PC-3 (cell line): Measurements from ENCODE around the gene AMZ1. TPM values are rescaled to one million over a fixed set of nuclear protein-coding genes. Genes with fewer than 3 reads are reported as not detected.

Experiments used
- ATAC-seq: fragments of 200-7000 bp; cut with Tn5 transposase; 2 replicates; pipeline ENCODE4 v1.9.1; 2020; ENCODE audit warnings: mild to moderate bottlenecking, moderate library complexity
- BruUV-seq: library from RNA; stranded (reverse); fragments of 400-500 nt; replicated peaks from 2 replicates; lab custom pipeline; 2021; lab: Mats Ljungman, UMichigan
- CTCF ChIA-PET: fragments of 300-600 bp; sonication (Branson Sonifier 250); formaldehyde crosslinking; loops from one replicate; lab custom pipeline; 2022; ENCODE audit warnings: antibody characterized with exemption; lab: Charles Lee
- POLR2A ChIA-PET: fragments of 300-600 bp; sonication (Branson Sonifier 250); formaldehyde crosslinking; loops from one replicate; lab custom pipeline; 2022; ENCODE audit warnings: antibody characterized with exemption; ENCODE audit not compliant: unreplicated experiment; lab: Charles Lee
- DNase-seq: peaks from one replicate; pipeline ENCODE4 v3.0.0-alpha.2; 2015
- H2AFZ ChIP-seq: fragments of 300-600 bp; sonication (generic); 2 replicates; pipeline ENCODE4 v1.6.0; 2016; ENCODE audit warnings: antibody characterized with exemption, low read length
- H3F3A ChIP-seq: fragments of 300-600 bp; sonication (generic); one replicate; pipeline ENCODE4 v1.6.0; 2017; ENCODE audit warnings: antibody characterized with exemption, low read length, control low read depth, mild to moderate bottlenecking; ENCODE audit not compliant: unreplicated experiment
- H3K27ac ChIP-seq: fragments of 300-600 bp; sonication (generic); 2 replicates; pipeline ENCODE4 v1.5.1; 2016; ENCODE audit warnings: mild to moderate bottlenecking, low read length
- H3K27me3 ChIP-seq: fragments of 300-600 bp; sonication (generic); 2 replicates; pipeline ENCODE4 v1.6.1; 2016; ENCODE audit warnings: low read length, mixed read lengths
- H3K36me3 ChIP-seq: fragments of 300-600 bp; sonication (generic); 2 replicates; pipeline ENCODE4 v1.6.1; 2016; ENCODE audit warnings: low read depth, mixed run types, low read length, mixed read lengths
- H3K4me1 ChIP-seq: fragments of 300-600 bp; sonication (generic); 2 replicates; pipeline ENCODE4 v1.5.1; 2016; ENCODE audit warnings: low read length; ENCODE audit not compliant: insufficient read depth
- H3K4me2 ChIP-seq: fragments of 300-600 bp; sonication (generic); 2 replicates; pipeline ENCODE4 v1.6.0; 2016; ENCODE audit warnings: low read length
- H3K4me3 ChIP-seq: fragments of 300-600 bp; sonication (generic); 2 replicates; pipeline ENCODE4 v1.5.1; 2016; ENCODE audit warnings: mild to moderate bottlenecking, low read length, mixed read lengths
- H3K79me2 ChIP-seq: fragments of 300-600 bp; sonication (generic); 2 replicates; pipeline ENCODE4 v1.6.1; 2017; ENCODE audit warnings: low read length, mixed read lengths
- H3K9ac ChIP-seq: fragments of 300-600 bp; sonication (generic); 2 replicates; pipeline ENCODE4 v1.6.0; 2016; ENCODE audit warnings: mild to moderate bottlenecking, low read length
- H3K9me2 ChIP-seq: fragments of 300-600 bp; sonication (generic); replicated peaks from 2 replicates; pipeline ENCODE4 v1.6.1; 2016; ENCODE audit warnings: mixed run types, low read length, mixed read lengths
- H3K9me3 ChIP-seq: fragments of 300-600 bp; sonication (generic); 2 replicates; pipeline ENCODE4 v1.6.1; 2016; ENCODE audit warnings: low read length, mixed read lengths
- H4K20me1 ChIP-seq: fragments of 300-600 bp; sonication (generic); 2 replicates; pipeline ENCODE4 v1.6.1; 2016; ENCODE audit warnings: low read length, mixed read lengths
- EZH2 ChIP-seq: fragments of 300-600 bp; sonication (generic); IDR thresholded peaks from one replicate; pipeline ENCODE4 v1.6.1; 2017; ENCODE audit warnings: antibody characterized with exemption, mild to moderate bottlenecking, low read length; ENCODE audit not compliant: unreplicated experiment
- EZH2phosphoT487 ChIP-seq: fragments of 300-600 bp; sonication (generic); IDR thresholded peaks from 2 replicates; pipeline ENCODE4 v1.6.1; 2018; ENCODE audit warnings: mild to moderate bottlenecking, antibody characterized with exemption, low read length, borderline replicate concordance
- intact Hi-C: fragments of 100-400 bp; cut with micrococcal nuclease; formaldehyde crosslinking; loops from 2 replicates; pipeline ENCODE4 v1.9.0; 2023
- total RNA-seq: library from RNA; depleted of rRNA; stranded (reverse); fragments of >200 nt; gene quantifications from 2 replicates; pipeline ENCODE4 v1.2.3, GENCODE V29; 2014
- TF ChIP-seq, protein P1 (sequence below): fragments of 300-600 bp; sonication (generic); conservative IDR thresholded peaks from 2 replicates; pipeline ENCODE4 v1.5.1; 2017; ENCODE audit warnings: antibody characterized with exemption, low read depth, mild to moderate bottlenecking, low read length

The AMZ1 gene
- total RNA-seq, 1 experiment from 2014 or later, result not detected

DNA sequence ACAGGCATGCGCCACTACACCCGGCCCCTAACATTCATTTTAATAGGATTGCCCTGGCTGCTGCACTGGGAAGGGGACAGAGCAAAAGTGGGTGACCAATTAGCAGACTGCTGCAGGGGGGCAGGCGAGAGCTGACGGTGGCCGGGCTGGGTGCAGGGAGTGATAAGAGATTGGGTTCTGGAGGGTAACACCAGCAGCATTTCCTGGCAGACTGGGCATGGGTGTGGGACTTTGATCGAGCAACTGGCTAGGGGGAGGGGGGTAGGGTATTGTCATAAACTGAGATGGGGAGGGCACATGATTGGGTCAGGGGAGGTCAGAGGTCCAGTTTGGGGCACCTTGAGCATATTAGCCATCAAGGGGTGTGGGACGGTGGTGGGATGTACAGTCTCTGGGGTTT is 20.2 kb upstream of the AMZ1 start:
- H3K36me3 ChIP-seq, result no peaks in the 10 kb centered on the region
- intact Hi-C loops, result no loop called here
- ChIA-PET POLR2A (no interaction called here), CTCF (no interaction called here)
- no peak overlapping the region for H3K9ac ChIP-seq
- H3K4me1 ChIP-seq, result no peaks in the 10 kb centered on the region
- no peak overlapping the region for H3K4me2 ChIP-seq
- DNase-seq (no peak), ATAC-seq (no peak)
- BruUV-seq, result no TSS peak
- no peak overlapping the region for H3K27ac ChIP-seq
- H3K9me2 ChIP-seq, result no peaks in the 10 kb centered on the region
- no peak overlapping the region for H2AFZ ChIP-seq
- no peak overlapping the region for H3K4me3 ChIP-seq
- H3F3A ChIP-seq, result no peaks in the 10 kb centered on the region
- no peak for TF ChIP-seq EZH2
- TF ChIP-seq, protein P1, sequence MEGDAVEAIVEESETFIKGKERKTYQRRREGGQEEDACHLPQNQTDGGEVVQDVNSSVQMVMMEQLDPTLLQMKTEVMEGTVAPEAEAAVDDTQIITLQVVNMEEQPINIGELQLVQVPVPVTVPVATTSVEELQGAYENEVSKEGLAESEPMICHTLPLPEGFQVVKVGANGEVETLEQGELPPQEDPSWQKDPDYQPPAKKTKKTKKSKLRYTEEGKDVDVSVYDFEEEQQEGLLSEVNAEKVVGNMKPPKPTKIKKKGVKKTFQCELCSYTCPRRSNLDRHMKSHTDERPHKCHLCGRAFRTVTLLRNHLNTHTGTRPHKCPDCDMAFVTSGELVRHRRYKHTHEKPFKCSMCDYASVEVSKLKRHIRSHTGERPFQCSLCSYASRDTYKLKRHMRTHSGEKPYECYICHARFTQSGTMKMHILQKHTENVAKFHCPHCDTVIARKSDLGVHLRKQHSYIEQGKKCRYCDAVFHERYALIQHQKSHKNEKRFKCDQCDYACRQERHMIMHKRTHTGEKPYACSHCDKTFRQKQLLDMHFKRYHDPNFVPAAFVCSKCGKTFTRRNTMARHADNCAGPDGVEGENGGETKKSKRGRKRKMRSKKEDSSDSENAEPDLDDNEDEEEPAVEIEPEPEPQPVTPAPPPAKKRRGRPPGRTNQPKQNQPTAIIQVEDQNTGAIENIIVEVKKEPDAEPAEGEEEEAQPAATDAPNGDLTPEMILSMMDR, result no peak
- no peak for TF ChIP-seq EZH2phosphoT487
- H3K27me3 ChIP-seq, result no peaks in the 10 kb centered on the region
- H3K79me2 ChIP-seq, result no peaks in the 10 kb centered on the region
- no peaks in the 10 kb centered on the region for H4K20me1 ChIP-seq
- no peaks in the 10 kb centered on the region for H3K9me3 ChIP-seq

DNA sequence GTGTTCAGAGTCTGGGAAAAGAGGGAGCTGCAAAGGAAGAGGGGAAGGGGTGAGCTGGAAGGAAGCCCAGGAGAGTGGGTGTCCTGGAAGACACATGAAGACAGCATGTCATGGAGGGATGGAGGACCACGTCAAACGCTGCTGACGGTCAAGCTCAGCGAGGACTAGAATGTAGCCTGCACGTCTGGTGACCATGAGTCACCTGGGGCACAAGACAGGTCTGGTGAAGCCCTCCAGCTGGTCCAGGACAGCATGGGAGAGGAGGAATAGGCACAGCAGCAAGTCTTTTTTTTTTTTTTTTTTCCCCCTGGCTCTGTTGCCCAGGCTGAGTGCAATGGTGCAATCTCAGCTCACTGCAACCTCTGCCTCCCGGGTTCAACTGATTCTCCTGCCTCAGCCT is 19.6 kb upstream of the AMZ1 start:
- H2AFZ ChIP-seq, result no peak overlapping the region
- ChIA-PET POLR2A (no interaction called here), CTCF (no interaction called here)
- TF ChIP-seq EZH2 (no peak), EZH2phosphoT487 (no peak)
- TF ChIP-seq, protein P1, result no peak
- no peaks in the 10 kb centered on the region for H4K20me1 ChIP-seq
- no peaks in the 10 kb centered on the region for H3K27me3 ChIP-seq
- BruUV-seq, result no TSS peak
- H3K9me2 ChIP-seq, result no peaks in the 10 kb centered on the region
- intact Hi-C loops, result no loop called here
- no peak overlapping the region for H3K4me3 ChIP-seq
- ATAC-seq (no peak), DNase-seq (no peak)
- H3K4me1 ChIP-seq, result no peaks in the 10 kb centered on the region
- H3K4me2 ChIP-seq, result no peak overlapping the region
- H3K9me3 ChIP-seq, result no peaks in the 10 kb centered on the region
- H3K79me2 ChIP-seq, result no peaks in the 10 kb centered on the region
- H3K27ac ChIP-seq, result no peak overlapping the region
- H3K36me3 ChIP-seq, result no peaks in the 10 kb centered on the region
- no peaks in the 10 kb centered on the region for H3F3A ChIP-seq
- no peak overlapping the region for H3K9ac ChIP-seq

DNA sequence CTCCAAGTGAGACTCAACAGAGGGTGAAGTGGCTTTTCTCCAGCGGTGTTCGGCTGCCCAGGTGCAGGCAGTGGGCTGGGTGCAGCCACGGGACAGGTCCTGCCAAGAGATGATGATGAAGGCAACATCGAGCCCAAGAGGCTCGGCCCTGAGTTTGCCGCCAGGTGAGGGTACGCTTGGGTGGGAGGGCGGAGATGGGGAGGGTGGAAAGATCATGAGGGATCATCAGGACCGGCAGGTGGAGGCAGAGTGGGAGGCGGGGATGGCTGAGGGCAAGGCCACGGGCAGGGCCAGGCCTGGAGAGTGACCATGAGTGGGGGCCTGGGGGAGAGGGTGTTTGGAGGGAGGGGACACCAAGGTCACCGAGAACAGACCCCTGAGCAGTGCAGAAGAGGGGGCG is 17.8 kb upstream of the AMZ1 start:
- Histone ChIP-seq H3K36me3 (no peaks in the 10 kb centered on the region), H4K20me1 (no peaks in the 10 kb centered on the region), H3K9me2 (no peaks in the 10 kb centered on the region), H3K27me3 (no peaks in the 10 kb centered on the region), H3K27ac (no peak overlapping the region), H3K9ac (no peak overlapping the region), H2AFZ (no peak overlapping the region), H3K4me2 (no peak overlapping the region), H3K9me3 (no peaks in the 10 kb centered on the region), H3K79me2 (no peaks in the 10 kb centered on the region), H3K4me1 (no peaks in the 10 kb centered on the region), H3F3A (no peaks in the 10 kb centered on the region), H3K4me3 (no peak overlapping the region)
- ATAC-seq, result no peak
- ChIA-PET CTCF (interaction anchor here (1.8 kb wide), 1 partner anchor 40 kb away, joined by 7 read pairs; no protein-coding TSS in a partner anchor), POLR2A (no interaction called here)
- BruUV-seq, result no TSS peak
- DNase-seq, result no peak
- TF ChIP-seq, protein P1, result no peak
- TF ChIP-seq EZH2 (no peak), EZH2phosphoT487 (no peak)
- intact Hi-C loops, result no loop called here
